ENCODE results near the gene TRANK1. TPM values are rescaled to one million over a fixed set of nuclear protein-coding genes. Genes with fewer than 3 reads are reported as not detected.

TRANK1 gene
- total and polyA plus RNA-seq, 4 donors: 2.9 to 40.0 (median 10.2) TPM

DNA sequence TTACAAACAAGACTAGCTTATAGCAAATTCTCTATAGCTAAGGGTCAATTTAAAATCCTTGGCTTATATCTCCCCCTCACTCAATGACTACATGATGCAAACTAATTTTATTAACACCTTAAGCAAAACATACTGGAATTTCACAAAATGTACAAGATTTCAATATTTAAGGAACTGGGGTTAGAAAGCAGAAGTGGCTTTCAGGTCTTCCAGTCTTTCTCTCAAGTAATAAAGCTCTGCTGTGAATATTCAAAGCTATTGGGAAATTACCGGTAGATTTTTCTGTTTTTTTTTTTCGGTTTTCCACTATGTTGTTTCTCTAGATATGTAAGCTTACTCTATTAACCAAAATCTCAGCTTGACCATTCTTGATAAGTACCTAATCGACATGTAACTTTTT lies 44.2 kb upstream of the TRANK1 start:
- no peak overlapping the region for H3K27ac ChIP-seq (ENCODE audit: low read depth in 1 of 2, low read length in 2 of 2)
- peaks cover 9 to 29% (median 22%) of the 10 kb centered on the region in 4 donors for H3K36me3 ChIP-seq (ENCODE audit: control insufficient read depth in 4 of 4, insufficient read depth in 3 of 4, low read depth in 1 of 4, low read length in 3 of 4)
- H3K4me1 ChIP-seq (ENCODE audit: control insufficient read depth in 4 of 4, insufficient read depth in 4 of 4, low read length in 3 of 4): peaks cover 3 to 36% (median 22%) of the 10 kb centered on the region in 4 donors
- DNase-seq (ENCODE audit: low spot score): no peak
- no peak overlapping the region for H3K9ac ChIP-seq (ENCODE audit: low read depth in 1 of 2, low read length in 2 of 2)
- 84% methylated on average over 3 of the region's 3 CpGs for WGBS
- no peaks in the 10 kb centered on the region for H3K27me3 ChIP-seq (ENCODE audit: control insufficient read depth in 4 of 4, insufficient read depth in 4 of 4, low read length in 3 of 4)
- TF ChIP-seq, protein P1, sequence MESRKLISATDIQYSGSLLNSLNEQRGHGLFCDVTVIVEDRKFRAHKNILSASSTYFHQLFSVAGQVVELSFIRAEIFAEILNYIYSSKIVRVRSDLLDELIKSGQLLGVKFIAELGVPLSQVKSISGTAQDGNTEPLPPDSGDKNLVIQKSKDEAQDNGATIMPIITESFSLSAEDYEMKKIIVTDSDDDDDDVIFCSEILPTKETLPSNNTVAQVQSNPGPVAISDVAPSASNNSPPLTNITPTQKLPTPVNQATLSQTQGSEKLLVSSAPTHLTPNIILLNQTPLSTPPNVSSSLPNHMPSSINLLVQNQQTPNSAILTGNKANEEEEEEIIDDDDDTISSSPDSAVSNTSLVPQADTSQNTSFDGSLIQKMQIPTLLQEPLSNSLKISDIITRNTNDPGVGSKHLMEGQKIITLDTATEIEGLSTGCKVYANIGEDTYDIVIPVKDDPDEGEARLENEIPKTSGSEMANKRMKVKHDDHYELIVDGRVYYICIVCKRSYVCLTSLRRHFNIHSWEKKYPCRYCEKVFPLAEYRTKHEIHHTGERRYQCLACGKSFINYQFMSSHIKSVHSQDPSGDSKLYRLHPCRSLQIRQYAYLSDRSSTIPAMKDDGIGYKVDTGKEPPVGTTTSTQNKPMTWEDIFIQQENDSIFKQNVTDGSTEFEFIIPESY (IDR thresholded peaks at IDR 0.05): no peak
- TF ChIP-seq, protein P2, sequence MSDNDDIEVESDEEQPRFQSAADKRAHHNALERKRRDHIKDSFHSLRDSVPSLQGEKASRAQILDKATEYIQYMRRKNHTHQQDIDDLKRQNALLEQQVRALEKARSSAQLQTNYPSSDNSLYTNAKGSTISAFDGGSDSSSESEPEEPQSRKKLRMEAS (IDR thresholded peaks at IDR 0.05): no peak
- no peak for TF ChIP-seq RXRA (IDR thresholded peaks at IDR 0.05)
- TF ChIP-seq SP1 (IDR thresholded peaks at IDR 0.05): no peak
- TF ChIP-seq JUND (IDR thresholded peaks at IDR 0.05): no peak
- no peak for TF ChIP-seq FOXA1 (IDR thresholded peaks at IDR 0.05)
- no peak for TF ChIP-seq FOXA2 (IDR thresholded peaks at IDR 0.05)
- no peak for TF ChIP-seq HNF4G (IDR thresholded peaks at IDR 0.05)
- no peak for TF ChIP-seq RAD21 (IDR thresholded peaks at IDR 0.05)
- no peak for TF ChIP-seq TAF1 (conservative IDR thresholded peaks at IDR 0.05)
- no peak for TF ChIP-seq GABPA (IDR thresholded peaks at IDR 0.05 in 1 of 2, conservative IDR thresholded peaks at IDR 0.05 in 1 of 2)
- TF ChIP-seq, protein P3, sequence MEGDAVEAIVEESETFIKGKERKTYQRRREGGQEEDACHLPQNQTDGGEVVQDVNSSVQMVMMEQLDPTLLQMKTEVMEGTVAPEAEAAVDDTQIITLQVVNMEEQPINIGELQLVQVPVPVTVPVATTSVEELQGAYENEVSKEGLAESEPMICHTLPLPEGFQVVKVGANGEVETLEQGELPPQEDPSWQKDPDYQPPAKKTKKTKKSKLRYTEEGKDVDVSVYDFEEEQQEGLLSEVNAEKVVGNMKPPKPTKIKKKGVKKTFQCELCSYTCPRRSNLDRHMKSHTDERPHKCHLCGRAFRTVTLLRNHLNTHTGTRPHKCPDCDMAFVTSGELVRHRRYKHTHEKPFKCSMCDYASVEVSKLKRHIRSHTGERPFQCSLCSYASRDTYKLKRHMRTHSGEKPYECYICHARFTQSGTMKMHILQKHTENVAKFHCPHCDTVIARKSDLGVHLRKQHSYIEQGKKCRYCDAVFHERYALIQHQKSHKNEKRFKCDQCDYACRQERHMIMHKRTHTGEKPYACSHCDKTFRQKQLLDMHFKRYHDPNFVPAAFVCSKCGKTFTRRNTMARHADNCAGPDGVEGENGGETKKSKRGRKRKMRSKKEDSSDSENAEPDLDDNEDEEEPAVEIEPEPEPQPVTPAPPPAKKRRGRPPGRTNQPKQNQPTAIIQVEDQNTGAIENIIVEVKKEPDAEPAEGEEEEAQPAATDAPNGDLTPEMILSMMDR (IDR thresholded peaks at IDR 0.05; ENCODE audit: low read depth, low read length, missing input control): no peak
- no peak for TF ChIP-seq HNF4A (conservative IDR thresholded peaks at IDR 0.05)
- no peak for TF ChIP-seq NR2F2 (IDR thresholded peaks at IDR 0.05)
- TF ChIP-seq, protein P4, sequence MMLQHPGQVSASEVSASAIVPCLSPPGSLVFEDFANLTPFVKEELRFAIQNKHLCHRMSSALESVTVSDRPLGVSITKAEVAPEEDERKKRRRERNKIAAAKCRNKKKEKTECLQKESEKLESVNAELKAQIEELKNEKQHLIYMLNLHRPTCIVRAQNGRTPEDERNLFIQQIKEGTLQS (IDR thresholded peaks at IDR 0.05): no peak
- TF ChIP-seq EGR1 (IDR thresholded peaks at IDR 0.05; ENCODE audit: low read depth in 2 of 2): no peak
- TF ChIP-seq, protein P5, sequence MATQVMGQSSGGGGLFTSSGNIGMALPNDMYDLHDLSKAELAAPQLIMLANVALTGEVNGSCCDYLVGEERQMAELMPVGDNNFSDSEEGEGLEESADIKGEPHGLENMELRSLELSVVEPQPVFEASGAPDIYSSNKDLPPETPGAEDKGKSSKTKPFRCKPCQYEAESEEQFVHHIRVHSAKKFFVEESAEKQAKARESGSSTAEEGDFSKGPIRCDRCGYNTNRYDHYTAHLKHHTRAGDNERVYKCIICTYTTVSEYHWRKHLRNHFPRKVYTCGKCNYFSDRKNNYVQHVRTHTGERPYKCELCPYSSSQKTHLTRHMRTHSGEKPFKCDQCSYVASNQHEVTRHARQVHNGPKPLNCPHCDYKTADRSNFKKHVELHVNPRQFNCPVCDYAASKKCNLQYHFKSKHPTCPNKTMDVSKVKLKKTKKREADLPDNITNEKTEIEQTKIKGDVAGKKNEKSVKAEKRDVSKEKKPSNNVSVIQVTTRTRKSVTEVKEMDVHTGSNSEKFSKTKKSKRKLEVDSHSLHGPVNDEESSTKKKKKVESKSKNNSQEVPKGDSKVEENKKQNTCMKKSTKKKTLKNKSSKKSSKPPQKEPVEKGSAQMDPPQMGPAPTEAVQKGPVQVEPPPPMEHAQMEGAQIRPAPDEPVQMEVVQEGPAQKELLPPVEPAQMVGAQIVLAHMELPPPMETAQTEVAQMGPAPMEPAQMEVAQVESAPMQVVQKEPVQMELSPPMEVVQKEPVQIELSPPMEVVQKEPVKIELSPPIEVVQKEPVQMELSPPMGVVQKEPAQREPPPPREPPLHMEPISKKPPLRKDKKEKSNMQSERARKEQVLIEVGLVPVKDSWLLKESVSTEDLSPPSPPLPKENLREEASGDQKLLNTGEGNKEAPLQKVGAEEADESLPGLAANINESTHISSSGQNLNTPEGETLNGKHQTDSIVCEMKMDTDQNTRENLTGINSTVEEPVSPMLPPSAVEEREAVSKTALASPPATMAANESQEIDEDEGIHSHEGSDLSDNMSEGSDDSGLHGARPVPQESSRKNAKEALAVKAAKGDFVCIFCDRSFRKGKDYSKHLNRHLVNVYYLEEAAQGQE (IDR thresholded peaks at IDR 0.05): no peak
- no peak for TF ChIP-seq YY1 (IDR thresholded peaks at IDR 0.05)
- no peak overlapping the region for H3K4me3 ChIP-seq (ENCODE audit: low read depth in 1 of 3, low read length in 3 of 3)
- no peaks in the 10 kb centered on the region for H3K9me3 ChIP-seq (ENCODE audit: control insufficient read depth in 4 of 4, low read length in 3 of 4)
